HG03095 (cell line): Measurements from ENCODE around the gene PDE8A.
"Not testable (repeated sequence)": the region's sequence is repeated elsewhere in the genome, so short reads cannot be mapped to it uniquely, and the experiment has no call there.

Source experiments
- ATAC-seq: cut with Tn5 transposase; IDR thresholded peaks from one replicate; pipeline ENCODE4 v1.9.1; 2021; ENCODE audit warnings: moderate library complexity; ENCODE audit not compliant: unreplicated experiment

The PDE8A gene

GRCh38 chr15:85164841-85165466, 183.3 kb downstream of the PDE8A start:
- ATAC-seq = no peak

- no peak for ATAC-seq
Observed at GRCh38 chr15:85167568-85167967, 185.9 kb downstream of the PDE8A start.

- ATAC-seq = no peak
Observed at GRCh38 chr15:85168642-85169173, 187.1 kb downstream of the PDE8A start.

- no peak for ATAC-seq
Observed at GRCh38 chr15:85171736-85172135, 190.1 kb downstream of the PDE8A start.

- no peak for ATAC-seq
Observed at GRCh38 chr15:85172846-85173490, 191.3 kb downstream of the PDE8A start.

- not testable (repeated sequence) for ATAC-seq
Observed at GRCh38 chr15:85173630-85174029, 192.0 kb downstream of the PDE8A start.

- ATAC-seq = no peak
Observed at GRCh38 chr15:85174521-85174920, 192.9 kb downstream of the PDE8A start.

- not testable (repeated sequence) for ATAC-seq
Observed at GRCh38 chr15:85177042-85177515, 195.4 kb downstream of the PDE8A start.

GRCh38 chr15:85178308-85178707, 196.7 kb downstream of the PDE8A start:
- ATAC-seq = no peak

GRCh38 chr15:85179700-85180099, 198.0 kb downstream of the PDE8A start:
- ATAC-seq = no peak

GRCh38 chr15:85185350-85185749, 203.7 kb downstream of the PDE8A start:
- ATAC-seq = not testable (repeated sequence)

GRCh38 chr15:85188171-85188577, 206.5 kb downstream of the PDE8A start:
- not testable (repeated sequence) for ATAC-seq
